Activated CD8-positive, alpha-beta T cell treated with anti-CD3 and anti-CD28 coated beads for 36 hours (primary cell): ENCODE data around the gene CC2D2A. TPM values are rescaled to one million over a fixed set of nuclear protein-coding genes. Genes with fewer than 3 reads are reported as not detected.

Source experiments
- ATAC-seq: fragments of 200-7000 bp; cut with Tn5 transposase; one replicate; pipeline ENCODE4 v1.10.0; 2021; ENCODE audit warnings: mild to moderate bottlenecking, moderate library complexity
- CTCF ChIA-PET: fragments of 350-600 bp; sonication (Branson Sonifier 250); formaldehyde crosslinking; loops from one replicate; lab custom pipeline; 2021; ENCODE audit warnings: antibody characterized with exemption; lab: Charles Lee
- POLR2A ChIA-PET: fragments of 350-600 bp; sonication (Branson Sonifier 250); formaldehyde crosslinking; loops from one replicate; lab custom pipeline; 2021; ENCODE audit warnings: antibody characterized with exemption; lab: Charles Lee
- DNase-seq: peaks from one replicate; pipeline ENCODE4 v3.0.0-alpha.2; 2020
- H3K27ac Mint-ChIP-seq: one replicate; pipeline ENCODE4 v1.8.0; 2021; ENCODE audit warnings: mild to moderate bottlenecking, mixed read lengths
- H3K27me3 Mint-ChIP-seq: one replicate; pipeline ENCODE4 v1.8.0; 2021; ENCODE audit warnings: mixed read lengths
- H3K36me3 Mint-ChIP-seq: one replicate; pipeline ENCODE4 v1.8.0; 2021; ENCODE audit warnings: low read depth, mixed read lengths
- H3K4me1 Mint-ChIP-seq: one replicate; pipeline ENCODE4 v1.8.0; 2021; ENCODE audit warnings: low read depth, mixed read lengths
- H3K4me3 Mint-ChIP-seq: one replicate; pipeline ENCODE4 v1.8.0; 2021; ENCODE audit warnings: mild to moderate bottlenecking, moderate library complexity, mixed read lengths
- H3K9me3 Mint-ChIP-seq: one replicate; pipeline ENCODE4 v1.8.0; 2021; ENCODE audit warnings: mixed read lengths
- intact Hi-C: fragments of 100-400 bp; cut with micrococcal nuclease; formaldehyde crosslinking; loops from one replicate; pipeline ENCODE4 v1.10.0; 2022
- total RNA-seq, 2 experiments: library from RNA; stranded (reverse); gene quantifications; one replicate each; pipeline ENCODE4 v1.2.3, GENCODE V29; 2021
- TF ChIP-seq, protein P1 (sequence below): fragments of 200-600 bp; IDR thresholded peaks from one replicate; pipeline ENCODE4 v1.8.0; 2022; ENCODE audit warnings: antibody characterized with exemption, mild to moderate bottlenecking

Gene CC2D2A
- total RNA-seq, 2 experiments from 2014 or later: not detected

DNA sequence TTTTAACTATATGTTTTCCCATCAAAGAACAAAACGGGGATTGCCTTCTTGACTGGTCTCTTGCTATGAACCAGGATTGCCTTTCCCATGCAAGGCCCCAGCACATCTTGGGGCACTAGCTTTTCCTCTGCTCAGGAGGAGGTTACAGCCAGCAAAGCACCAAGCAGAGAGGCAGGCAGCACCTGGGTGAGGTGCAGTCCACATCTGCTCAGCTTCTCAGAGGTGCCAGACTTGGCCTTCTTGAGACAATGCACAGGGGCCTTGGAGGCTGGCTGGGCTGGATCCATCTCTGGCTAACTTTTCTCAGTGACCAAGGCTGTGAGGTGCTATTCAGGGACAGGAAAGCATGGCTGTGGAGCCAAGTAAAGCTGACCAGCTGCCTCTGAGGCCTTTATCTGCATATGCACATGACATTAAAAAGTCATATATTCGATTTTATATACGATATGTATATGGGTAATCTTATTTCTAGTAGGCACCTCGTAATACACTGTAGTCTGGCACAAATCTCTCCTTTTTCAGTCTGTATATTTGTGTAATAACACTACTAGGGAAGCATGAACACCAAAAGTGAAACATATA, 86.9 kb downstream of the CC2D2A start:
- Mint-ChIP-seq H3K9me3 (no peaks in the 10 kb centered on the region), H3K4me3 (no peak overlapping the region), H3K27me3 (no peaks in the 10 kb centered on the region), H3K36me3 (no peaks in the 10 kb centered on the region), H3K4me1 (peaks cover 2% of the 10 kb centered on the region), H3K27ac (no peak overlapping the region)
- ChIA-PET CTCF (no interaction called here), POLR2A (no interaction called here)
- ATAC-seq (no peak), DNase-seq (no peak)
- TF ChIP-seq, protein P1, sequence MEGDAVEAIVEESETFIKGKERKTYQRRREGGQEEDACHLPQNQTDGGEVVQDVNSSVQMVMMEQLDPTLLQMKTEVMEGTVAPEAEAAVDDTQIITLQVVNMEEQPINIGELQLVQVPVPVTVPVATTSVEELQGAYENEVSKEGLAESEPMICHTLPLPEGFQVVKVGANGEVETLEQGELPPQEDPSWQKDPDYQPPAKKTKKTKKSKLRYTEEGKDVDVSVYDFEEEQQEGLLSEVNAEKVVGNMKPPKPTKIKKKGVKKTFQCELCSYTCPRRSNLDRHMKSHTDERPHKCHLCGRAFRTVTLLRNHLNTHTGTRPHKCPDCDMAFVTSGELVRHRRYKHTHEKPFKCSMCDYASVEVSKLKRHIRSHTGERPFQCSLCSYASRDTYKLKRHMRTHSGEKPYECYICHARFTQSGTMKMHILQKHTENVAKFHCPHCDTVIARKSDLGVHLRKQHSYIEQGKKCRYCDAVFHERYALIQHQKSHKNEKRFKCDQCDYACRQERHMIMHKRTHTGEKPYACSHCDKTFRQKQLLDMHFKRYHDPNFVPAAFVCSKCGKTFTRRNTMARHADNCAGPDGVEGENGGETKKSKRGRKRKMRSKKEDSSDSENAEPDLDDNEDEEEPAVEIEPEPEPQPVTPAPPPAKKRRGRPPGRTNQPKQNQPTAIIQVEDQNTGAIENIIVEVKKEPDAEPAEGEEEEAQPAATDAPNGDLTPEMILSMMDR: no peak
- intact Hi-C loops: no loop called here

DNA sequence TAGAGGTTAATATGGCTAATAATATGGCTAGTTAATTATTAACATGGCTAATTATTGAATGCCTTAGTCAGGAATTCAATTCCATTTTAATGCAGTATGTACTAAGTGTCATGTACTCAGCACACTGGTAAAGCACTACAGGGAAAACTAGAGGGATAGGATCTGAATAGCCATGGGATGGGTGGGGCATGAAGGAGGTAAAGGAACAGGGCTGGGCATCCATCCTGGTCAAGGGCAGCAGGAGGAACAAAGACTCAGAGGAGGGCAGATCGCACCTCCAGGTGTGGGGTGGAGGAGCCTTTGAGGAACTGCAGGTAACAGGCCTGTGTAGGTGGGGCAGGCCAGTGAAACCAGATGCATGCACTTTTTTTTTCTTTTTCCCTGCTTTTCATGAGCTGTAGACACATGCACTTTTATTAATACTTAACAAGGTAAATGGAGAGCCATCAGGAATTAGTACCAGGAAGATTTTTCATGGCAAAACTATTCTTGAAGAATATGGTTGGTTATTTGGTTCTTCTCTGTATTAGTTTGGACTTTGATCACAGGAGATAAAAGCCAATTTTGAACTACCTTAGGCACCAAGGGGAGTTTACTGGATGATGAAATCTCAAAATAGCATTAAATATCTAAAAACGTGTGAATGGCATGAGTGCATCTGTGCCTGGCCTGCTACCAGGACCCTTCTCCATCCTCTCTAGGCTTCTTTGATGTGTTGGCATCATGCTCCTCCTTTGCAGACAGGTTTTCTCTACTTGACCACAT, 88.3 kb downstream of the CC2D2A start:
- Mint-ChIP-seq H3K36me3 (no peaks in the 10 kb centered on the region), H3K4me1 (peaks cover 2% of the 10 kb centered on the region), H3K4me3 (no peak overlapping the region), H3K27ac (no peak overlapping the region), H3K27me3 (no peaks in the 10 kb centered on the region), H3K9me3 (no peaks in the 10 kb centered on the region)
- TF ChIP-seq, protein P1: no peak
- DNase-seq (no peak), ATAC-seq (no peak)
- POLR2A ChIA-PET: no interaction called here
- CTCF ChIA-PET: no interaction called here
- intact Hi-C loops: no loop called here

GRCh38 chr4:15558561-15558960, 88.9 kb downstream of the CC2D2A start:
- ChIA-PET POLR2A (no interaction called here), CTCF (no interaction called here)
- H3K27me3 Mint-ChIP-seq: no peaks in the 10 kb centered on the region
- no peaks in the 10 kb centered on the region for H3K36me3 Mint-ChIP-seq
- no peaks in the 10 kb centered on the region for H3K4me1 Mint-ChIP-seq
- intact Hi-C loops: no loop called here
- ATAC-seq (no peak), DNase-seq (no peak)
- H3K27ac Mint-ChIP-seq: no peak overlapping the region
- TF ChIP-seq, protein P1: no peak
- H3K4me3 Mint-ChIP-seq: no peak overlapping the region
- no peaks in the 10 kb centered on the region for H3K9me3 Mint-ChIP-seq

DNA sequence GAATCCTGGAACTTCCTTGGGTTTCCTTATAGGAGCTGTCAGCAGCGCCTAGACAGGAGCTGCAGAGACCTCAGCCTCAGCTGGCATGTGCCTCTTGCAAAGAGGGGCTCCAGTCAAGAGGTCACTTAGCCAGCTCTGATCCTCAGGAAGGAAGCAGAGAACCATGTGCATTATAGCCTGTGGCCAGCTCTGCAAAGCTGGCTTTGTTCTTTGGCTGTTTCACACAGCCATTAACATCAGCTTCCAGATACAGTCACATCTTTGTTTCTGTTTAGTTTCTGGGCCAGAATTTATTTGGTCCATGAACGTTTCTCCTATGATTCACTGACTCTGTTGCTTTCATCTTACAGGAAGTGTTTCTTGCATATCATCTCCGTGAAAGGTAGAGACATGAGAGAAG, 92.4 kb downstream of the CC2D2A start:
- no peak overlapping the region for H3K4me3 Mint-ChIP-seq
- CTCF ChIA-PET: interaction anchor here (1.0 kb wide), 1 partner anchor 161 kb away, joined by 3 read pairs; no protein-coding TSS in a partner anchor
- DNase-seq (no peak), ATAC-seq (no peak)
- POLR2A ChIA-PET: no interaction called here
- intact Hi-C loops: no loop called here
- no peaks in the 10 kb centered on the region for H3K4me1 Mint-ChIP-seq
- TF ChIP-seq, protein P1: no peak
- H3K9me3 Mint-ChIP-seq: no peaks in the 10 kb centered on the region
- no peak overlapping the region for H3K27ac Mint-ChIP-seq
- H3K36me3 Mint-ChIP-seq: no peaks in the 10 kb centered on the region
- no peaks in the 10 kb centered on the region for H3K27me3 Mint-ChIP-seq

GRCh38 chr4:15562623-15563022, 92.9 kb downstream of the CC2D2A start:
- no peak overlapping the region for H3K27ac Mint-ChIP-seq
- CTCF ChIA-PET: interaction anchor here (0.6 kb wide), 1 partner anchor 10 kb away, joined by 3 read pairs; no protein-coding TSS in a partner anchor
- intact Hi-C loops: no loop called here
- DNase-seq (no peak), ATAC-seq (no peak)
- POLR2A ChIA-PET: no interaction called here
- no peaks in the 10 kb centered on the region for H3K4me1 Mint-ChIP-seq
- H3K27me3 Mint-ChIP-seq: no peaks in the 10 kb centered on the region
- TF ChIP-seq, protein P1: no peak
- H3K9me3 Mint-ChIP-seq: no peaks in the 10 kb centered on the region
- no peak overlapping the region for H3K4me3 Mint-ChIP-seq
- H3K36me3 Mint-ChIP-seq: peaks cover 2% of the 10 kb centered on the region
